Prostate gland (tissue), 2 donors: Measurements from ENCODE around the gene SNX1.

ENCODE experiments used
- POLR2A ChIP-seq: fragments of 450-650 bp; IDR thresholded peaks from one replicate; pipeline ENCODE4 v1.6.1; 2016; ENCODE audit warnings: antibody characterized with exemption, mild to moderate bottlenecking
- POLR2AphosphoS5 ChIP-seq: sonication (generic); formaldehyde crosslinking; IDR thresholded peaks from one replicate; pipeline ENCODE4 v1.6.1; 2017; ENCODE audit warnings: antibody characterized with exemption
- TF ChIP-seq, protein P1 (sequence below), 4 experiments: fragments of 200-600 bp in 2 of 4; fragments of 450-650 bp in 2 of 4; sonication (generic) in 2 of 4; IDR thresholded peaks; 1 replicate in 3 of 4; 2 replicates in 1 of 4; pipeline ENCODE4 v1.5.1; 2016 to 2019; ENCODE audit warnings: antibody characterized with exemption in 4 of 4, mild to moderate bottlenecking in 2 of 4, moderate library complexity in 2 of 4

DNA sequence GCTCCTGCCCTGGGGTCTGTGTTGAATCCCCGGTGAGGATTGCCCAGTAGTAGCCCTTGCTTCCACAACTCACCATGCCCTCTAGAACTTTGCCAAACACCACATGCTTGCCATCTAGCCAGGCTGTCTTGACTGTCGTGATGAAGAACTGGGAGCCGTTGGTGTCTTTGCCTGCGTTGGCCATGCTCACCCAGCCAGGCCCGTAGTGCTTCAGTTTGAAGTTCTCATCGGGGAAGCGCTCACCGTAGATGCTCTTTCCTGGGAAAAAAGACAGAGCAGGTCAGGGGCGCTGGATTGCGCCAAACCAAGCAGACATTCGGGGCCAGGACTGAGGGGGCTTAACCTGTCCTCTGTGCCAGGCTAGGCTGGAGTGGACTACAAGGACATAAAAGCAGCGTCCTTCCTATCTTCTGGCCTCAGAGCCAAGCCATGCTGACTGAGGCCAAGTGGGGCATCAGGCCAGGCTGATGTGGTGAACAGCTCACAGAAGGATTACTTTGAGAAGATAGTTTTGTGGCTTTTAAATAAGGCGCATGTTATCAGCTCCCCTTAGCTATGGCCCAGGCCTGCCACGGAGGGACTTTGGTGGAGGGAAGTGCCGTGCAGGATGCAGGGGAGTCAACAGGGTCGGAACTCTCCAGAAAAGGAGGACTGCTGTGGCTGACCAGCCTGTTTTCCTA lies 61.0 kb downstream of the SNX1 start:
- TF ChIP-seq, protein P1, sequence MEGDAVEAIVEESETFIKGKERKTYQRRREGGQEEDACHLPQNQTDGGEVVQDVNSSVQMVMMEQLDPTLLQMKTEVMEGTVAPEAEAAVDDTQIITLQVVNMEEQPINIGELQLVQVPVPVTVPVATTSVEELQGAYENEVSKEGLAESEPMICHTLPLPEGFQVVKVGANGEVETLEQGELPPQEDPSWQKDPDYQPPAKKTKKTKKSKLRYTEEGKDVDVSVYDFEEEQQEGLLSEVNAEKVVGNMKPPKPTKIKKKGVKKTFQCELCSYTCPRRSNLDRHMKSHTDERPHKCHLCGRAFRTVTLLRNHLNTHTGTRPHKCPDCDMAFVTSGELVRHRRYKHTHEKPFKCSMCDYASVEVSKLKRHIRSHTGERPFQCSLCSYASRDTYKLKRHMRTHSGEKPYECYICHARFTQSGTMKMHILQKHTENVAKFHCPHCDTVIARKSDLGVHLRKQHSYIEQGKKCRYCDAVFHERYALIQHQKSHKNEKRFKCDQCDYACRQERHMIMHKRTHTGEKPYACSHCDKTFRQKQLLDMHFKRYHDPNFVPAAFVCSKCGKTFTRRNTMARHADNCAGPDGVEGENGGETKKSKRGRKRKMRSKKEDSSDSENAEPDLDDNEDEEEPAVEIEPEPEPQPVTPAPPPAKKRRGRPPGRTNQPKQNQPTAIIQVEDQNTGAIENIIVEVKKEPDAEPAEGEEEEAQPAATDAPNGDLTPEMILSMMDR (IDR thresholded peaks at IDR 0.05) = no peak
- no peak for TF ChIP-seq POLR2AphosphoS5
- TF ChIP-seq POLR2A = no peak
